HG03280 (cell line): ENCODE results near the gene PTPN2.

Source experiments
- ATAC-seq: cut with Tn5 transposase; IDR thresholded peaks from one replicate; pipeline ENCODE4 v1.9.1; 2021; ENCODE audit warnings: mild to moderate bottlenecking, moderate library complexity; ENCODE audit not compliant: unreplicated experiment

Gene PTPN2

GRCh38 chr18:12750076-12750714, 133.8 kb downstream of the PTPN2 start:
- no peak for ATAC-seq

GRCh38 chr18:12749121-12749520, 134.9 kb downstream of the PTPN2 start:
- no peak for ATAC-seq

- no peak for ATAC-seq
Measured at GRCh38 chr18:12748671-12749070, 135.4 kb downstream of the PTPN2 start.

- no peak for ATAC-seq
Measured at GRCh38 chr18:12747530-12748315, 136.3 kb downstream of the PTPN2 start.

GRCh38 chr18:12745095-12745795, 138.8 kb downstream of the PTPN2 start:
- ATAC-seq: no peak

- ATAC-seq: no peak
Measured at GRCh38 chr18:12744103-12744502, 139.9 kb downstream of the PTPN2 start.

- no peak for ATAC-seq
Measured at GRCh38 chr18:12742453-12742852, 141.6 kb downstream of the PTPN2 start.
